NCI-H748 (cell line): ENCODE results near the gene CYTL1.
"Not testable (repeated sequence)": the region's sequence is repeated elsewhere in the genome, so short reads cannot be mapped to it uniquely, and the experiment has no call there.

ENCODE experiments used
- DNase-seq: peaks from one replicate; lab custom pipeline; 2025; ENCODE audit not compliant: unreplicated experiment; lab: John Stamatoyannopoulos, UW

The CYTL1 gene

DNA sequence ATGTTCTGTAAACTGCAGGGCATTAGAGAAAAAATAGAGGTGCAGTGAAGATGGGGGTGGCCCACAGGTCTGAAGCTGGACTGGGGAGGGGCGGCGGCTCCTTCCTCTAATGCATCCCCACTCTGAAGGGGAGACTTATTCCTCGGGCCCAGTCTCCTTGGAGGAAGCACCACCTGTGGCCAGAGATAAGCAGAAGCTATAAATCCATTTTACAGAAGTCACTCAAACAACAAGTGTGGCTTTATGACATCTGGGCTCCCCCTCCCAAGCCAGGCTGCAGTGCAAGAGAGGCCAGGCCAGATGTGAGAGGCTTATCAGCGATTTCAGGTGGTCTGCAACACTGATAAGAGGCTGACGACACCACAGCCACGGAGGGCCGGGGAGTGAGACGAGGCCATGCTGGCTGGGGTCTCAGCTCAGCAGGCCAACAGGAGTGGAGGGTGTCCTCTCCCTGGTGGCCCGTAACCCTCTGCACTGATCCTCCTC, 15.8 kb downstream of the CYTL1 start:
- no peak for DNase-seq

DNA sequence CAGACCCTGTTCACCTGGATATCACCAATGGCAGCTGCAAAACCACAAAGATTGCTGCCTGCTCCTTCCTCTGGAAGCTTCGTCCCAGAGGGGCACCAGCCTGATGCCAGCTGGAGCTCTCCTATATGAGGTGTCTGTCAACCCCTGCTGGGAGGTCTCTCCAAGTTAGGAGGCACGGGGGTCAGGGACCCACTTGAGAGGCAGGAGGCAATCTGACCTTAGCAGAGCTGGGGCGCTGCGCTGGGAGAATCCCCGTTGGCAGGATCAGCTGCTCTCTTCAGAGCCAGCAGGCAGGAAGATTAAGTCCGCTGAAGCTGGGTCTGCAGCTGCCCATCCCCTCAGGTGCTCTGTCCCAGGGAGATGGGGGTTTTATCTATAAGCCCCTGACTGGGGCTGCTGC, 17.6 kb downstream of the CYTL1 start:
- not testable (repeated sequence) for DNase-seq

DNA sequence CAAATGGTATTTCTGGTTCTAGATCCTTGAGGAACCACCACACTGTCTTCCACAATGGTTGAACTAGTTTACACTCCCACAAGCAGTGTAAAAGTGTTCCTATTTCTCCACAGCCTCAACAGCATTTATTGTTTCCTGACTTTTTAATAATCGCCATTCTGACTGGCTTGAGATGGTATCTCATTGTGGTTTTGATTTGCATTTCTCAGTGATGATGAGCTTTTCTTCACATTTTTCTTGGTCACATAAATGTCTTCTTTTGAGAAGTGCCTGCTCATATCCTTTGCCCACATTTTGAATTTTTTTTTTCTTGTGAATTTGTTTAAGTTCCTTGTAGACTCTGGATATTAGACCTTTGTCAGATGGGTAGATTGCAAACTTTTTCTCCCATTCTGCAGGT, 22.3 kb downstream of the CYTL1 start:
- DNase-seq = not testable (repeated sequence)

DNA sequence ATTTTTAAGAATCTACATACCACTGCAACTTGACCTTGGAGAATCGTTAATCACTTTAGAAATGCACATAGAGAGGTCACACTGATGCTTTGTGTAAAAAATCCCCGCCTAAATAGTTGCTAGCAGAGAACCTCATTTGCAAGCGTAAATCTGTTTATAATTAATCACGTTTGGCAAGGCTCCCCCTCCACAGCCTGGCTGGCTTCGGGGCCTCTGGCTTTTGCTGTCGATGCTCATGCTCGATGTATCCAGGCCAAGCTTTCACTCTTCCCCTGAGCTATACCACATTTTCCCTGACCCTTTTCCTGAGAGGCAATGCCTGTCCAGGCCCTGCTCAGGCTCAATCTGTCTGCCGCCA, 23.4 kb downstream of the CYTL1 start:
- DNase-seq = no peak

DNA sequence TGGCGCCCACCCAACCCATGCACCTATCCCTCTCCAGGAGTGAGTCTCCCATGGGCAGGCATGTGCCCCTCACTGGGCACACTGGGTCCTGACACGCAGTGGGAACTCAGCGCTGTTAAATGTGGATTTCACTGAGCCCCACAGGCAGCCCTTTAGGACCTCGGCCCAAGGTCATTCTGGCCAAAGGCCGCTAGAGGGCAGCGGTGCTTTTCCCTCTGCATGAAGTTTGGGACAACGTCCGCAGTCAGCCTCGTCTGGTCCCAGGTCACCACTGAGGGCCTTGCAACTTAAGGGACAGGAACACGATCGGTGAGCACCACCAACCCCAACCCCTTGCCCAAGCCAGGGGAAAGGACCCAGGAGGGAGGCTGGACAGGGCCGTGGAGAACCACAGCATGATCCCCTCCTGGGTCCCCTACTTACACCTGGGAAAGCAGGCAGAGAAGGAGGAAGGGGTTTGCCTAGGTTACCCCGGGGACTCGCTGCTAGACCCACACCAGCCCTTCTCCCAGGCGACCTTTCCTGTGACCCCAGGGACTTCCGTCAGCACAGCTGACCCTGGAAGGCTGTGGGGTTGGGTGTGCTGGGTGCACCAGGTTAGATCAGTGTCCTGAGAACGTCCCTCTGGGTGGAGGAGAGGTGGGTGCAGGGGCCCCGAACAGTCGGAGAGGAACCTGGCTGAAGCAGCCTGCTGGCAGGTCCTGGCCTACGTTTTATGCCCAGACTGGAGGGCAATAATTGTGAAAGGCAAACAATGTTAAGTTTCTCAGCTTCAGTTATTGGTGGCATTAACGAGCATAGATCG, 24.0 kb downstream of the CYTL1 start:
- peak; percentile 43 for DNase-seq

DNA sequence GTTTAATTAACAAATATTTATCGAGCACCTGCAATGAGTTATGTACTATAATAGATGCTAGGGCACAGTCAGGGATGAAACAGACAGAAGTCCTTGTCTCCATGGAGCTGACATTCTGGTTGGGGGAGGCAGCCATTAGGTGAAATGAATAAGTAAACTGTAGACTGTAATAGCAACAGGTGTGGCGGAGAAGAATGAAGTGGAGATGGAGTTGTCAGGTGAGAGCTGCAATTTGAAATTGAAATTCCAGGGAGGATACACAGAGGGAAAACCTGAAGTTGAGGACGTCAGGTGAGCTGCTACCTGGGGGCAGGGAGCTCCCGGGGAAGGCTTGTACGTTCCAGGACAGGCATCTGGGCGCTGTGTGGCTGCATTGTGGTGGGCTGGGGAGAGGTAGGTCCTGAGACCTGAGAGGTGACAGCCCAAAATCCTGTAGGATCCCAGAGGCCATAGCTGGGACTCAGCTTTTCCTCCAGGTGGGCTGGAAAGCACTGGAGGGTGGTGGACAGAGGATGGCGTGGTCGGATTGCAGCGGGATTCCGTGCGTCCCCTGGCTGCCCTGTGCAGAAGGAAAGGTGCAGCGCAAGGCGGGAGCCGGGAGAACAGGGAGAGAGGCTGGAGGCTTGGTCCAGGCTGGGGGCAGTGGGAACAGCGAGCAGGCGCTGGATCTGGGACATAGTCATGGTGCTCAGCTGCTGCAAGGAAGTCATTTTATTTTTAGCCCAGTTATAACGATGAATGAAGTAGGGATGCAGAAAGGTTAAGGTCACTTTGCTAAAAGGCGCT, 24.8 kb downstream of the CYTL1 start:
- peak; percentile 70 for DNase-seq

DNA sequence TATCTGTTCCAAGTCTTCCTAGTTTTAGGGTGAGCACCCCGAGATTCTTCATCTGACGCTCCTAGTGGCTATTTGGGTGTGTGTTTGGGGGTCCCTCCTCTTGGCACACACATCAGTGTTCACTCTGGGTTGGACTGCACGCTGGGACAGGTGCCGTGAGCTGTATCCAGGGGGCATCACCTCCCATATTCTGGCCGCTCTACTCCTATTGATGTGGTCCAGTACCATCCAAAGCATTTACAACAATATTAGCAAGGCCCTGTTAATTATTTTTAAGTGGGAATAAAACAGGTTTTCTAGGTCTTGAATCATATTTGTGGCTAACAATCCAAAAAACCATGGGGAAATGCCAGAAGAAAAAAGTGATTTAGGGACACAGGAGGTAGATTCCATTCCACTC, 26.4 kb downstream of the CYTL1 start:
- DNase-seq = no peak

DNA sequence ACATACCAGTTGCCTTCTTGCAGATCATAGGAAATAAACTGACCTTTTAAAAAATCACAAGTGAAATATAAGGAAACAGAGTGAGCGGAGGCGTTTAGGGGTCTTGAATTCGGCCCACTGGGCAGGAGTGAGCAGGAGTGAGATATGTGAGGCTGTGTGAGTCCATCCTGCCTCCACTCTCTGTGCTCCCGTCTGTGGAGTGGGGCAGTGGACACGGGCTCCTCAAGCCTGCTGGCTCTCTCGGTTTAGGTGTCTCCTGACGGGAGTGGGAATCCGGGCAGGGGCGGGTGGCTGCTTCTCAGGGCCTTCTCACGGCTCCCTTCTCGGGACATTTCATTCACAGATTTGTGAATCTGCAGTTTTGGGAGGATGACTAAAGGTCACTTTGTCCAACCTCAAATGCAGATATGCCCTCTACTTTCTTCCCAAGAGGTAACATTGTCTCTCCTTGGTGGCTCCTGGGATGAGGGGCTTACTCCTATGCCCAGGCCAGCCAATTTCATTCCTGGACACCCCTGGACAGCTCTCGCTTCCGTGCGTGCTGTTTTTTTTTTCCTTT, 27.6 kb downstream of the CYTL1 start:
- DNase-seq = no peak

DNA sequence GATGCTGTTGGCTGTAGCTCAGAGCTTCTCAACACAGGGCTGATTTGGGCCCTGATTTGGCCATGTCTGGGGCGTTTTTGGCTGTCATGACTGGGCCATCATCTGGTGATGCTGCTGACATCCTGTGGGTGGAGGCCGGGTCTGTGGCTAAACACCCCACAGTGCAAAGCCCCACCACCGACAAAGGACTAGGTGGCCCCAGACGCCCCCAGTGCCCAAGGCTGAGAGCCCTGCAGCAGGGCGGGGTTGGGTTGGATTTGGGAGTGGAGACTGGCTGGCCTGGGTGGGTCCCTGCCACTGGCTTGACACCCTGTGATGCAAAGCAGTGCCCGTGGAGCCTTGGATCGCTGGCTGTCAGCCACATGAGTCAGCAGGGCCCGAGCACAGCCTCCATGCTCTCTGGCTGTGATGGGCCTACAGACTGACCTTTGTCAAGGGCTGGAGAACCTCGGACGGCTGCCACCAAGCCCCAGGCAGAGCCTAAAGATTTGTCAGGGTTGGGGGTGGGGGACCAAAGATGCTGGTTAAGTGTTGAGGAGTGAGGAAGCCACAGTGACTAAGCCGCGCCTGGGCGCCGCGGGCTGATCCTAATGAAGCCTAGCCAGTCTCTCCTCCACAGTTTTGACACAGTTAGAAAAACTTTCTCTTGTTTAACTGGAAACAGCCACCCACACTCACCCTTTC, 28.3 kb downstream of the CYTL1 start:
- DNase-seq = no peak

DNA sequence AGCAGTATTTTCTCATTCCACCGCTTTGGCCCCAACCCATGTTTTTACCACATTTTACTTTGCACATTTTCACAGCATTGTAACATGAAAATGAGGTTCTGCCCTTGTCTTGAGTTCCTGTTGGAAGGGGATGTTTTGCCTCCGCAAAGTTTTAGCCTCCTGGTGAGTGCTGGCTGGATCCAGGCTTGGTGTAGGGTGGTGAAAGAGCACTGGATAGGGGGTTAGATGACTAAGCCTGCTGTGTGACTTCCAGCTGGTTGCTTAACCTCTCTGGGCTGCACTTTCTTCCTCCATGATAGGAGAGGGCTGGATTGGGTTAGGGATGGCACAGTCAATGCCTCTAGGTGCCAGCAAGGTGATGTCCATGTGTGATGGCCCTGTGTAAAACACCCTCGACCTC, 28.9 kb downstream of the CYTL1 start:
- DNase-seq = no peak

DNA sequence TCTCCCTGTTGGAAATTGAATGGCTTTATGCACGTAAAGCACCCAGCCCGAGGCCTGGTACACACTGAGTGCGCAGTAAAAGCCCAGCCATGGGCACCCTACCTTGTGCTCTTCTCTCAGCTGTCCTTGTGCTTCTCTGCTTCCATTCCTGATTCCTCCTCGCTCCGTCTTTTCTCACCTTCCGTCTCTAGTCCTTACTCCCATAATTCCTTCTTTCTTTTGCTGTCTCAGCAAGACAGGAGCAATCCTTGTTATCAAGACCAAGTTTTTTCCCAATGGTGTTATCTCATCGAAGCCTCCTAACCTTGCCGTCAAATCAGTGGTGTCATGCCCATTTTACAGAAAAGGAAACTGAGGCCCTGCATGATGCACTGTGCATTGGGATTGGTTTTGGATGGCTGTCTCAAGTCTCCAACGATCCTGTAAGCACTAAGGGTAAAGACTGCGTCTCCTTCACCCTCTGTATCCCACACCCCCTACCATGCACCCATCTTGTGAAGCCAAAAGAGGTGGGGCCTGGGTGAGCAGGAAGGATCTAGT, 30.1 kb downstream of the CYTL1 start:
- DNase-seq = no peak

DNA sequence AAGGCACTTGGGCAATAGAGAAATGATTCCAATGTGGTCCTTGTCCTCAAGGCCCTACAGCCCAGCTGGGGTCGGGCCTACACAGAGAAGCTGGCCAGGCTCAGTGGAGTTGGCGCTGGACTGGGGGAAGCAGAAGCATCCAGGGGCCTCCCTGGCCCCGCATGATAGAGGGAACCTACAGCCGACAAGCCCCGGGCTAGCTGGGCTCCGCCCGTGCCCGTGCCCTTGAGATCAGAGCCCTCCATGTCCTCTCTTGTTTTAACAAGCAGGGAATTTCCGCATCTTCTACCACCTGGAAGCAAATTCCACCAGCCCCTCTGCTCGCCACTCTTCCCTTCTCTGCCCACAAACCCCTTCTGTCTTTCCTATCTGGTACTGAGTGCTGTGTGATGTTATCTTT, 31.6 kb downstream of the CYTL1 start:
- DNase-seq = no peak

DNA sequence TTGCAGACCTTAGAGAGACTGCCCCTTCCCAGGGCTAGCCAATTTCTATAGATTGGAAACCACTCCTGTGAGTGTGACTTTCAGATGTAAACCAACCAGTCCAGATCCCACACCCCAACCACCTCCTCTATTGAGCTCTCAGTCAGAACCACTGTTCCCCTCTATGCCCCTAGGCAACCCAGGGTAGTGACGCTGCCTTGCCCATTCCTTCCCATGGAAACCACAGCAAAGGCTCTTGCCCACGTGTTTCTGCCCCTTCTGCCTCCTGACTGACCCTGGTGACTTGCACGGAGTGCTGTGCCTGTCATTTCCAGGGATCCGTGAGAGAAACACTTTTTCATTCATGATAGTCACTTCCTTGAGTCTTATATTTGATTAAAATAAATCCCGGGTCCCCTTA, 32.4 kb downstream of the CYTL1 start:
- DNase-seq = no peak

DNA sequence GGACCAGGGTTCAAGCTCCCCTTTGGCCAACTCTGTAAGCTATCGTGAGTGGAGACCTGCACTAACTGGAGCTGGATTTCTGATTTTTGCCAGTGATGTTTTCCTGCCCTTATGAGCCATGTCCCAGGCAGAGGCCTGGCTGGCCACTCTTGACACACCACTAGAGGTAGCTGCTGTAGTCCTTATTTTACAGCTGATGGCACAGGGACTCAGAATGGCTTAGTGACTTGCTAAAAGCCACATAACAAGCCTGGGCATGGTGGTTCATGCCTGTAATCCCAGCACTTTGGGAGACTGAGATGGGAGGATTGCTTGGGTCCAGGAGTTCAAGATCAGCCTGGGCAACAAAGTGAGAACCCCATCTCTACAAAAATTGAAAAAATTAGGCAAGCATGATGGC, 33.4 kb downstream of the CYTL1 start:
- no peak for DNase-seq

DNA sequence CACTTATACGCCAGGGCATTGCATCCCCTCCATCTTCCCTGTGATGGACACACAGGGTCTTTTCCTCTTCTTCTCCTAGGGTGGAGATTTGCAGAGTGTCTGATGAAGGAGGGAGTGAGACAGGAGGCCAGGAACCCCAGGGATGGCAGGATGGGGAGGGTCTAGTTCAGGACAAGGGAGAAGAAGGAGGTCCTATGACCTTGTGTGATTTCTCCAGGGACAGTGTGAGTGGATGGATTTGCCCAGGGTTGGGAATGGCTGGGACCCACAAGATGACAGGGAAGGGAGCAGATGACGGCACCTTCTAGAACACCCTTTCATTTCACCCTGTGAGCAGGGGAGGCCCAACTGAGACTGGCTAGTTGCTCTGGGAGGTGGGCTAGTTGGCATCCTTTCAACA, 34.2 kb downstream of the CYTL1 start:
- DNase-seq = no peak

DNA sequence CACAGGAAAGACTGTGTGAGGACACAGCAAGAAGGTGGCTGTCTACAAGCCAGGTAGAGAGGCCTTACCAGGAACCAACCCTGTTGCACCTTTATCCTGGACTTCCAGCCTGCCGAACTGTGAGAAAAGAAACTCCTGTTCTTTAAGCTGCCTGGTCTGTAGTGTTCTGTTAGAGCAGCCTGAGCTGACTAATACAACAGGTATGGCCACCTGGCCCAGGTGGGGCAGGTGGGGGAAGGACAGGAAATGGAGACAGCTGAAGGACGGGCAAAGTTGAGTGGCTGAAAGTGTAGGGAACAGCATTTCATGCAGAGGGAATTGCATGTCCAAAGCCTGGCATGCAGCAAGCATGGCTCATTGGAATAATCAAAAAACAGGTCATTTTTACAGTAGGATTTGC, 35.1 kb downstream of the CYTL1 start:
- DNase-seq = no peak

DNA sequence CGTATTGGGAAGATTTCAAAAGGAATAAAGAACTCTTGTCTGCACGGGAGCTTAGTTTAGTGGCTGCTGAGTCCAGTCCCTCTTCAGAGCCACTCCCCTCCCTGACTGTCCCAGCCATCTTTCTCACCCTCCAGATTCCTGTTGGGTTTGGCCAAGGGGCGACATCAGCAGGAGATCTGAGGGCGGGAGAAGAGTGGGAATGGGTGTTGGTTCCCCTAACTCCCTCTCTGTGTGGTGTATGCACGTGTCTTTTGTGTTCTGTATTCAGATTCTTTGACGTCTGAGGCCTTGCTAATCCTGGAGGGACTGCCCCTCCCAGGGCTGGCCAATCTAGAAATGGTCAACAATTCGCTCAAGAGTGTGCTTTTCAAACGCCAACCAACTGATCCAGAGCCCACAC, 37.4 kb downstream of the CYTL1 start:
- no peak for DNase-seq

DNA sequence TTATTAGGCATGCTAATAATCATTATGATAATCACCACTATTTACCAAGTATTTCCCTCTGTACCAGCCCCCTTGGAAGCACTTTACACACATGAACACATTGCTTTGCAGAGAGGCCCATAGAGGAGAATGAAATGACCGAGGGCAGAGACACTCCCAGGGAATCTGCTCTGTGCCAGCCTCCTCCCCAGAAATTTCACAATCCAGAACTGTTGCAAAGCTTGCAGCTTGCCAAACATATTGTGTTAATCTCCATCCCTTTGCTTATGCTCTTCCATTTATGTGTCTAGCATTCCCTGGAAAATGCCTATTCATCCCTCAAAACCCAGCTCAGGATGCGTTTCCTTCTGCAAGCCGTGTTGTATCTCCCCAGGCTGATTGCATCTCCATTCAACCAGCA, 37.8 kb downstream of the CYTL1 start:
- no peak for DNase-seq

DNA sequence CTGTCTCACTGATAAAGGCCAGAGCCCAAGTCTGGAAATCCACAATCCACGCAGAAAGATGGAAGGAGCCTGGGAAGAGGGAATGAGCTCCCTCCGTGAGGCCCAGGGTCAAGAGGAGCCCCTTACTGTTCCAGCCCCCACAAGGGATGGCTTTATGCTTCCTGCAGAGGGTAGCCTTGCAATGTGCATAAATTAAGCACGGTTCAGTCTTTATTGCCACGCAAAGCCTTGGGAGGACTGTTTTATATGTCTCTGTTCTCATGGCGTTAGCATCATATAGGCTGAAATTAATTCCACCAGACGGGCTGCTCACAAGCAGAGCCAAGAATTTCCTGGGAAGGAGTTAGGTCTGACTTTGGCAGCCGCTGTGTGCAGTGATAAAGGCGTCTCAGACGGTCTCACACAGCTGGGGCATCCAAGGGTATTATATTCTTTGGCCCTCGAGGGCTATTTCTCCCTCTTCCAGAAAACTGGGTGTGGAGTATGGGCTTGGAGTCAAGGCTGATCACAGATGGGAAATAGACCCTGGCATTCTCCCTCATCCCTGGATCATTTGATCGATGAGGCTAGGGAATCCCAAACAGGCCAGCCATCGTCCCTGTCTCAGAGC, 38.5 kb downstream of the CYTL1 start:
- DNase-seq = no peak

DNA sequence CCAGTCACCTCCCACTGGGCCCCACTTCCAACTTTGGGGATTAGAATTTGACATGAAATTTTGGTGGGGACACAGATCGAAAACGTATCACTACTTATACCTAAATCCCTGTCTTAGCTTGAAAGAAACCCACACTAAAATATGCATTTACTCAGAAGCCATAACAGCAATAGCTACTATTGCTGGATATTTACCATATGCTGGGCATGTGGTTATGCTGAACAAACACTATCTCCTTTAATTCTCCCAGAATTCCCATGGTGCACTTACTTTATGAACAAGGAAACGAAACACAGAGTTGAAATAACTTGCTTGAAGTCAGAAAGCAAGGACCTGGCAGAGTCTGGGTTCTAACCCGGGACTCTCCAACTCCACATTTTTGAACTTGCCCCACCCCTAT, 39.3 kb downstream of the CYTL1 start:
- no peak for DNase-seq

DNA sequence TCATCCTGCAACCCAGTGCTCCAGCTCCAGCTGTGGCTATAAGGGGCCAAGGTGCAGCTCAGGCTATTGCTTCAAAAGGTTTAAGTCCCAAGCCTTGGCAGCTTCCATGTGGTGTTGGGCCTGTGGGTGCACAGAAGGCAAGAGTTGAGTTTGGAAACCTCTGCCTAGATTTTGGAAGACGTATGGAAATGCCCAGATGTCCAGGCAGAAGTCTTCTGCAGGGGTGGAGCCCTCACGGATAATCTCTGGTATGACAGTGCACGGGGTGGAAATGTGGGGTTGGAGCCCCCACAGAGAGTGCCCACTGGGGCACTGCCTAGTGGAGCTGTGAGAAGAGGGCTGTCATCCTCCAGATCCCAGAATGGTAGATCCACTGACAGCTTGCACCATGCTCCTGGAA, 44.5 kb downstream of the CYTL1 start:
- no peak for DNase-seq
